Activated B cell treated with CpG ODN at 0.5 μM for 24 hours (primary cell): ENCODE results near the gene CFAP410. TPM values are rescaled to one million over a fixed set of nuclear protein-coding genes. Genes with fewer than 3 reads are reported as not detected.

ENCODE experiments used
- ATAC-seq: fragments of 200-7000 bp; cut with Tn5 transposase; one replicate; pipeline ENCODE4 v1.10.0; 2021; ENCODE audit warnings: low read depth, mild to moderate bottlenecking, moderate library complexity
- CTCF ChIA-PET: fragments of 350-600 bp; sonication (Branson Sonifier 250); formaldehyde crosslinking; loops from one replicate; lab custom pipeline; 2021; ENCODE audit warnings: antibody characterized with exemption; lab: Charles Lee
- POLR2A ChIA-PET: fragments of 350-600 bp; sonication (Branson Sonifier 250); formaldehyde crosslinking; loops from one replicate; lab custom pipeline; 2021; ENCODE audit warnings: antibody characterized with exemption; lab: Charles Lee
- DNase-seq: peaks from one replicate; pipeline ENCODE4 v3.0.0; 2022
- H3K27ac Mint-ChIP-seq: one replicate; pipeline ENCODE4 v1.8.0; 2020; ENCODE audit warnings: mixed read lengths
- H3K27me3 Mint-ChIP-seq: one replicate; pipeline ENCODE4 v1.8.0; 2021; ENCODE audit warnings: mixed read lengths
- H3K36me3 Mint-ChIP-seq: one replicate; pipeline ENCODE4 v1.8.0; 2021; ENCODE audit warnings: low read depth, mixed read lengths
- H3K4me1 Mint-ChIP-seq: one replicate; pipeline ENCODE4 v1.8.0; 2021; ENCODE audit warnings: mixed read lengths
- H3K4me3 Mint-ChIP-seq: one replicate; pipeline ENCODE4 v1.8.0; 2020; ENCODE audit warnings: mild to moderate bottlenecking, mixed read lengths
- H3K9me3 Mint-ChIP-seq: one replicate; pipeline ENCODE4 v1.8.0; 2020; ENCODE audit warnings: mixed read lengths
- intact Hi-C: fragments of 100-400 bp; cut with micrococcal nuclease; formaldehyde crosslinking; loops from one replicate; pipeline ENCODE4 v1.15.1; 2024
- total RNA-seq: library from RNA; stranded (reverse); gene quantifications from 2 replicates; pipeline ENCODE4 v1.2.3, GENCODE V29; 2022
- TF ChIP-seq, protein P1 (sequence below): fragments of 200-600 bp; IDR thresholded peaks from one replicate; pipeline ENCODE4 v1.8.0; 2022; ENCODE audit warnings: antibody characterized with exemption, mild to moderate bottlenecking

Gene CFAP410
- total RNA-seq, 1 donor from 2014 or later: 62.3 TPM

- ATAC-seq (no peak), DNase-seq (no peak)
- intact Hi-C loops: no loop called here
- H3K27me3 Mint-ChIP-seq: peaks cover 28% of the 10 kb centered on the region
- TF ChIP-seq, protein P1, sequence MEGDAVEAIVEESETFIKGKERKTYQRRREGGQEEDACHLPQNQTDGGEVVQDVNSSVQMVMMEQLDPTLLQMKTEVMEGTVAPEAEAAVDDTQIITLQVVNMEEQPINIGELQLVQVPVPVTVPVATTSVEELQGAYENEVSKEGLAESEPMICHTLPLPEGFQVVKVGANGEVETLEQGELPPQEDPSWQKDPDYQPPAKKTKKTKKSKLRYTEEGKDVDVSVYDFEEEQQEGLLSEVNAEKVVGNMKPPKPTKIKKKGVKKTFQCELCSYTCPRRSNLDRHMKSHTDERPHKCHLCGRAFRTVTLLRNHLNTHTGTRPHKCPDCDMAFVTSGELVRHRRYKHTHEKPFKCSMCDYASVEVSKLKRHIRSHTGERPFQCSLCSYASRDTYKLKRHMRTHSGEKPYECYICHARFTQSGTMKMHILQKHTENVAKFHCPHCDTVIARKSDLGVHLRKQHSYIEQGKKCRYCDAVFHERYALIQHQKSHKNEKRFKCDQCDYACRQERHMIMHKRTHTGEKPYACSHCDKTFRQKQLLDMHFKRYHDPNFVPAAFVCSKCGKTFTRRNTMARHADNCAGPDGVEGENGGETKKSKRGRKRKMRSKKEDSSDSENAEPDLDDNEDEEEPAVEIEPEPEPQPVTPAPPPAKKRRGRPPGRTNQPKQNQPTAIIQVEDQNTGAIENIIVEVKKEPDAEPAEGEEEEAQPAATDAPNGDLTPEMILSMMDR: no peak
- no peaks in the 10 kb centered on the region for H3K9me3 Mint-ChIP-seq
- no peak overlapping the region for H3K27ac Mint-ChIP-seq
- peaks cover 36% of the 10 kb centered on the region for H3K4me1 Mint-ChIP-seq
- ChIA-PET POLR2A (no interaction called here), CTCF (no interaction called here)
- no peaks in the 10 kb centered on the region for H3K36me3 Mint-ChIP-seq
- no peak overlapping the region for H3K4me3 Mint-ChIP-seq
These were observed 11.7 kb upstream of the CFAP410 start for GRCh38 chr21:44350773-44351481.

DNA sequence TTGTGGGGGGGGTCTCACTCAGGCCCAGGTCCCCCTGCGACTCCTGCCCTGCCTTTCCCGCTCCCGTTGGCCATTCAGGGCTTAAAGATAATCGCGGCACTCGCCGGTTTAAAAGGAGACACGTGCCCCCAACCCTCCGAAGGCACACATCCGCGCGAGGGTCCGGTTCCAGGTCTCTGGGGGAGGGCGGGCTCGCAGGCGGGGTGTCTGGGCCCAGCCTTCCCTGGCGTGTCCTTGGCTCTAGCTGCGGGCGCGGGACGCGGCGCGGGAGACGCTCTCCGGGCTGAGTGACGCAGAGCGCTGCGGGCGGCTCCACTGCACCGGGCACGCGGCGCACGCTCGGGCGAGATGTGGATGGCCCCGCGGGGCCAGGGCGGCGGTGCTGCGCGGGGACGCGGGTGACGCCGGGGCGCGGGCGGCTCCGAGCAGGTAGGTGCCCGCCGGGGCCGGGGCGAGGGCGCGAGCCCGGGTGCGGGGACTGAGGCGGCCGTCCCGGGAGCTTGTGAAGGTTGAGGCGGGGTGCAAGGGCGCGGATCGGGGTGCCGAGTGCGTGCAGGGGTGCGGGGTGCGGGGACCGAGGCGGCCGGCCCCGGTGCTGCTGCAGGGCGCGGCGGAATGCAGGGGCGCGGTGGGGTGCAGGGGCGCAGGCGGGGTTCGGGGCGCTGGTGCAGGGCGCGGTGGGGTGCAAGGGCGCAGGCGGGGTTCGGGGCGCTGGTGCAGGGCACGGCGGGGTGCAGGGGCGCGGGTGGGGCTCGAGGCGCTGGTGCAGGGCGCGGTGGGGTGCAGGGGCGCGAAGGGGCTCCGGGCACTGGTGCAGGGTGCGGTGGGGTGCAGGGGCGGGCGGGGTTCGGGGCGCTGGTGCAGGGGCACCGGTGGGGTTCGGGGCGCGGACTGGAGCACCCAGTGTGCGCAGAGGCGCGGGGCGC lies 10.9 kb upstream of the CFAP410 start:
- Mint-ChIP-seq H3K27ac (no peak overlapping the region), H3K9me3 (no peaks in the 10 kb centered on the region), H3K27me3 (peaks cover 29% of the 10 kb centered on the region), H3K4me3 (no peak overlapping the region), H3K4me1 (peaks cover 29% of the 10 kb centered on the region), H3K36me3 (no peaks in the 10 kb centered on the region)
- POLR2A ChIA-PET: no interaction called here
- CTCF ChIA-PET: no interaction called here
- TF ChIP-seq, protein P1: no peak
- ATAC-seq: no peak
- no peak for DNase-seq
- intact Hi-C loops: no loop called here

DNA sequence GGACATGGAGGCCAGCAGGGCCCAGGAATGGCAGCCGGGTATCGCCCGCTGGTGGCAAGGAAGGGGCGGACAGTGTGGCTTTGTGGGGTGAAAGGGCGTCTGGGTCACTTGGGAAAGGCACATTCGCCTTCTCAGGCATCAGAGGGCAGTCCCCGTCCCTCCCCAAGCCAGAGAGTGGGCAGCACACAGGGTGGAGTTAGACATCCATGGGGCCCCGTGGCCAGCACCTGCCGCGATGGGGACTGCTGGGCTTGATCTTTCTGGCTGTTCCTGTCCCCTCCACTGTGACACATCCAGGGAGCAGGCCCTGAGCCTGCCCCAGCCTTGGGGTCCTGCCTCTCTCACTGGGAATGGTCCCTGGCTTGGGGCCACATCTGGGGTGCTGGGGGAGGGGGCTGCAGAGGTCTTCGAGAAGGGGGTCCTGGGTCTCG lies 10.2 kb upstream of the CFAP410 start:
- ChIA-PET POLR2A (no interaction called here), CTCF (no interaction called here)
- no peaks in the 10 kb centered on the region for H3K36me3 Mint-ChIP-seq
- DNase-seq (no peak), ATAC-seq (no peak)
- peaks cover 32% of the 10 kb centered on the region for H3K27me3 Mint-ChIP-seq
- no peak overlapping the region for H3K4me3 Mint-ChIP-seq
- TF ChIP-seq, protein P1: no peak
- no peak overlapping the region for H3K27ac Mint-ChIP-seq
- H3K4me1 Mint-ChIP-seq: peaks cover 22% of the 10 kb centered on the region
- intact Hi-C loops: no loop called here
- H3K9me3 Mint-ChIP-seq: no peaks in the 10 kb centered on the region

- H3K4me1 Mint-ChIP-seq: peaks cover 17% of the 10 kb centered on the region
- H3K27ac Mint-ChIP-seq: no peak overlapping the region
- ATAC-seq: no peak
- DNase-seq: no peak
- no peak overlapping the region for H3K4me3 Mint-ChIP-seq
- H3K9me3 Mint-ChIP-seq: no peaks in the 10 kb centered on the region
- POLR2A ChIA-PET: no interaction called here
- CTCF ChIA-PET: no interaction called here
- intact Hi-C loops: no loop called here
- TF ChIP-seq, protein P1: no peak
- no peaks in the 10 kb centered on the region for H3K36me3 Mint-ChIP-seq
- H3K27me3 Mint-ChIP-seq: peaks cover 32% of the 10 kb centered on the region
These were observed 9.7 kb upstream of the CFAP410 start for GRCh38 chr21:44348861-44349260.

GRCh38 chr21:44347911-44348451 lies 8.8 kb upstream of the CFAP410 start:
- TF ChIP-seq, protein P1: no peak
- Mint-ChIP-seq H3K4me1 (peaks cover 8% of the 10 kb centered on the region), H3K27me3 (peaks cover 31% of the 10 kb centered on the region), H3K27ac (no peak overlapping the region), H3K36me3 (no peaks in the 10 kb centered on the region), H3K4me3 (no peak overlapping the region), H3K9me3 (no peaks in the 10 kb centered on the region)
- DNase-seq (no peak), ATAC-seq (no peak)
- POLR2A ChIA-PET: no interaction called here
- intact Hi-C loops: no loop called here
- CTCF ChIA-PET: no interaction called here
